Loucy (cell line): ENCODE data around the gene KCND1.

Source experiments
- H2AFZ ChIP-seq: fragments of 200-600 bp; sonication (generic); 2 replicates; pipeline ENCODE4 v1.6.0; 2016; ENCODE audit warnings: antibody characterized with exemption, mild to moderate bottlenecking, low read length, moderate library complexity
- H3F3A ChIP-seq: fragments of 200-600 bp; 2 replicates; pipeline ENCODE4 v1.6.0; 2016; ENCODE audit warnings: antibody characterized with exemption, low read depth, mild to moderate bottlenecking
- H3K27me3 ChIP-seq: fragments of 200-600 bp; sonication (generic); 2 replicates; pipeline ENCODE4 v1.6.1; 2014; ENCODE audit warnings: low read length, mild to moderate bottlenecking; ENCODE audit not compliant: insufficient read depth, poor library complexity, severe bottlenecking
- H3K36me3 ChIP-seq: fragments of 200-600 bp; sonication (generic); 2 replicates; pipeline ENCODE4 v1.6.1; 2016; ENCODE audit warnings: low read length; ENCODE audit not compliant: insufficient read depth
- H3K4me1 ChIP-seq: fragments of 200-600 bp; sonication (generic); 2 replicates; pipeline ENCODE4 v1.5.1; 2014; ENCODE audit warnings: low read length, mild to moderate bottlenecking; ENCODE audit not compliant: insufficient read depth, poor library complexity, severe bottlenecking
- H3K4me2 ChIP-seq: fragments of 200-600 bp; sonication (generic); 2 replicates; pipeline ENCODE4 v1.6.0; 2014; ENCODE audit warnings: antibody characterized with exemption, low read length, low read depth, mild to moderate bottlenecking; ENCODE audit not compliant: poor library complexity, severe bottlenecking
- H3K4me3 ChIP-seq: fragments of 200-600 bp; sonication (generic); 2 replicates; pipeline ENCODE4 v1.5.1; 2014; ENCODE audit warnings: low read length, mild to moderate bottlenecking, mixed read lengths; ENCODE audit not compliant: poor library complexity, severe bottlenecking
- H3K79me2 ChIP-seq: fragments of 200-600 bp; sonication (generic); 2 replicates; pipeline ENCODE4 v1.6.1; 2014; ENCODE audit warnings: low read length; ENCODE audit not compliant: insufficient read depth
- H3K9ac ChIP-seq: fragments of 200-600 bp; sonication (generic); 2 replicates; pipeline ENCODE4 v1.6.0; 2014; ENCODE audit warnings: mild to moderate bottlenecking, low read depth, low read length, moderate library complexity; ENCODE audit not compliant: poor library complexity, severe bottlenecking
- H3K9me2 ChIP-seq: fragments of 200-600 bp; sonication (generic); replicated peaks from 2 replicates; pipeline ENCODE4 v1.6.1; 2016; ENCODE audit warnings: low read depth, low read length, mixed read lengths
- H3K9me3 ChIP-seq: fragments of 200-600 bp; sonication (generic); 2 replicates; pipeline ENCODE4 v1.6.1; 2014; ENCODE audit warnings: mild to moderate bottlenecking, antibody characterized with exemption, low read length, low read depth; ENCODE audit not compliant: insufficient read depth
- H4K20me1 ChIP-seq: fragments of 200-600 bp; sonication (generic); 2 replicates; pipeline ENCODE4 v1.6.0; 2014; ENCODE audit warnings: antibody characterized with exemption, low read length, mild to moderate bottlenecking; ENCODE audit not compliant: insufficient read depth, poor library complexity, severe bottlenecking
- CTCF ChIP-seq: fragments of 200-600 bp; sonication (generic); conservative IDR thresholded peaks from 2 replicates; pipeline ENCODE4 v1.5.1; 2014; ENCODE audit warnings: mild to moderate bottlenecking, antibody characterized with exemption, low read length
- EZH2phosphoT487 ChIP-seq: fragments of 200-600 bp; IDR thresholded peaks from 2 replicates; pipeline ENCODE4 v1.6.1; 2018; ENCODE audit warnings: antibody characterized with exemption, mild to moderate bottlenecking, moderate library complexity, borderline replicate concordance

The KCND1 gene

GRCh38 chrX:49003696-49004095 lies 32.1 kb upstream of the KCND1 start:
- Histone ChIP-seq H4K20me1 (peaks cover 11% of the 10 kb centered on the region), H3K4me1 (peaks cover 2% of the 10 kb centered on the region), H3K4me3 (no peak overlapping the region), H3K27me3 (no peaks in the 10 kb centered on the region), H3K9me2 (no peaks in the 10 kb centered on the region), H2AFZ (no peak overlapping the region), H3K36me3 (no peaks in the 10 kb centered on the region), H3K4me2 (no peak overlapping the region), H3K79me2 (peaks cover 26% of the 10 kb centered on the region), H3K9ac (no peak overlapping the region), H3K9me3 (no peaks in the 10 kb centered on the region), H3F3A (no peaks in the 10 kb centered on the region)
- TF ChIP-seq CTCF (no peak), EZH2phosphoT487 (no peak)

- H3K9ac ChIP-seq, result peak within 1 kb of the TSS; percentile 85
- peak within 1 kb of the TSS; percentile 84 for H3K4me3 ChIP-seq
- H3F3A ChIP-seq, result no peaks in the 10 kb centered on the region
- H3K4me1 ChIP-seq, result peaks cover 2% of the 10 kb centered on the region
- no peaks in the 10 kb centered on the region for H3K9me3 ChIP-seq
- no peaks in the 10 kb centered on the region for H3K9me2 ChIP-seq
- H3K27me3 ChIP-seq, result no peaks in the 10 kb centered on the region
- TF ChIP-seq EZH2phosphoT487 (no peak), CTCF (no peak)
- no peaks in the 10 kb centered on the region for H3K36me3 ChIP-seq
- peaks cover 13% of the 10 kb centered on the region for H4K20me1 ChIP-seq
- peaks cover 26% of the 10 kb centered on the region for H3K79me2 ChIP-seq
- H3K4me2 ChIP-seq, result peak within 1 kb of the TSS; percentile 93
- H2AFZ ChIP-seq, result peak within 1 kb of the TSS; percentile 99
Observed at GRCh38 chrX:49002091-49002935, 30.7 kb upstream of the KCND1 start, which contains the start of gene GRIPAP1. TSS of gene GRIPAP1 (minus strand) at chrX:49002264. CDS start at chrX:49002229, 35 bp downstream.

GRCh38 chrX:49001521-49002090 lies 30.0 kb upstream of the KCND1 start:
- Histone ChIP-seq H3F3A (no peaks in the 10 kb centered on the region), H4K20me1 (peaks cover 19% of the 10 kb centered on the region)

More at GRCh38 chrX:49001521-49002090, 30.0 kb upstream of the KCND1 start:
- H3K79me2 ChIP-seq, result peaks cover 26% of the 10 kb centered on the region
- peak overlapping the region; percentile 84 for H3K4me3 ChIP-seq
- H3K4me2 ChIP-seq, result peak overlapping the region; percentile 93
- H3K9me3 ChIP-seq, result no peaks in the 10 kb centered on the region
- peaks cover 2% of the 10 kb centered on the region for H3K4me1 ChIP-seq
- H3K9ac ChIP-seq, result peak overlapping the region; percentile 85
- H2AFZ ChIP-seq, result peak overlapping the region; percentile 99
- TF ChIP-seq CTCF, result no peak
- H3K36me3 ChIP-seq, result no peaks in the 10 kb centered on the region
- no peaks in the 10 kb centered on the region for H3K9me2 ChIP-seq
- no peaks in the 10 kb centered on the region for H3K27me3 ChIP-seq
